RKO (cell line): ENCODE data around the gene IDE.
"Not testable (repeated sequence)": the region's sequence is repeated elsewhere in the genome, so short reads cannot be mapped to it uniquely, and the experiment has no call there.

ENCODE experiments used
- DNase-seq: peaks from one replicate; pipeline ENCODE4 v3.0.0-alpha.2; 2016; ENCODE audit warnings: low spot score

Gene IDE

DNA sequence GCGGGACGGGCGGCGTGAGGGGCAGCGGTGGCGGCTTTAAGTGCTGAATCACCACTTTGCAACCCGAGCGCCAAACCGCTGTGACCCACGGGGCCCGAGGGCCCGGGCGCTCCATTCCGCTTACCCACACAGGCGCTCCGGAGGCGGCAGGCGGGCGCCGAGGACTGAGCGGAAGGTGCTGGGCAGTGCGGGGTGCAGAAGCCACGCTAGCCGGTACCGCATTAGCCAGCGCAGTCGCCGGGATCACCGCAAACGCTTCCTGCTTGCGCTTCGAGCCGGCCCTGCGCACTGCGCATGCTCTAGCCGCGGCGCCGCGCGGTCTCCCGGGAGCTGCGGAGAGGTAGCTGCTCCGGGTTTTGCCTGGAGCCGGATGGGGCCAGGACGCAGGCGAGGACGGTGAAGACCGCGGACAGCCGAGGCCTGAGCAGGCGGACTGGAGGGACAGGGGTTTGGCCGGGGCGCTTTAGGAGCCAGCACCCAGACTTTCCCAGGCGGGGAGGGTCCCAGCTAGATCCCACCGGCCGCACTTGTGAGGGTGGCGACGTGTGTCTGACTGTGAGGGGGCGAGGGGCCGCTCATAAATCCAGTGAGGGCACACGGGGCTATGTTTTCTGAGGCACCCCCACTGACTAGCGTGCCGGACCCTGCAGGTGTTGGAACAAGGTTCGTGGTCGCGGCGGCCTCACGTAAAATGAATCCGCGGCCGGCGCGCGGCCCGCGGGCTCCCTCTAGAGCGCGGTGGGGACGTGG is at the start of gene IDE:
IDE (minus strand) TSS at position 296 of the 750 bp plus-strand sequence; CDS start at position 222, 74 bp downstream.
- DNase-seq = peak; percentile 86

- no peak for DNase-seq
Measured at GRCh38 chr10:92619368-92619767, 45.5 kb upstream of the IDE start.

- DNase-seq = no peak
Measured at GRCh38 chr10:92615515-92615914, 41.6 kb upstream of the IDE start.

DNA sequence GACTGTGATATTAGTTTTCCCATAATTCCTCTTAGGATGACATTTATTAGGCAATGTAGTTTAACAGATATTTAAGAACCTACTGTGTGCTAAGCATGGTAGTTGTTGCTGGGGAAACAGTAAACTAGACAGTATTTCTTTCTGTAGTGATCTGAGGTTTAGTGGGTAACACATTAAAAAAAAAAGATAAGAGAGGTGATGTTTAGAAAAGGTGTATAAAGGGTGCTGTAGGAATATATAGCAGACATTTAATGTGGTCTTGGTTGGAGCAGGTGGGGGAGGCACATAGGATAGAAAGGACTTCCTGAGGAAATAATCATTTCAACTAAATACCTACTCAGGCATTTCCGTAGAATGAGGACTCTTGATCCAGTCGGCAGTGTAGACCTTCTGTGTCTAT is 30.9 kb upstream of the IDE start:
- DNase-seq = no peak

- DNase-seq = no peak
Measured at GRCh38 chr10:92598321-92598720, 24.4 kb upstream of the IDE start.

GRCh38 chr10:92595505-92595904 is 21.6 kb upstream of the IDE start:
- no peak for DNase-seq

- peak; percentile 72 for DNase-seq
Measured at GRCh38 chr10:92593619-92594588, 20.0 kb upstream of the IDE start.

DNA sequence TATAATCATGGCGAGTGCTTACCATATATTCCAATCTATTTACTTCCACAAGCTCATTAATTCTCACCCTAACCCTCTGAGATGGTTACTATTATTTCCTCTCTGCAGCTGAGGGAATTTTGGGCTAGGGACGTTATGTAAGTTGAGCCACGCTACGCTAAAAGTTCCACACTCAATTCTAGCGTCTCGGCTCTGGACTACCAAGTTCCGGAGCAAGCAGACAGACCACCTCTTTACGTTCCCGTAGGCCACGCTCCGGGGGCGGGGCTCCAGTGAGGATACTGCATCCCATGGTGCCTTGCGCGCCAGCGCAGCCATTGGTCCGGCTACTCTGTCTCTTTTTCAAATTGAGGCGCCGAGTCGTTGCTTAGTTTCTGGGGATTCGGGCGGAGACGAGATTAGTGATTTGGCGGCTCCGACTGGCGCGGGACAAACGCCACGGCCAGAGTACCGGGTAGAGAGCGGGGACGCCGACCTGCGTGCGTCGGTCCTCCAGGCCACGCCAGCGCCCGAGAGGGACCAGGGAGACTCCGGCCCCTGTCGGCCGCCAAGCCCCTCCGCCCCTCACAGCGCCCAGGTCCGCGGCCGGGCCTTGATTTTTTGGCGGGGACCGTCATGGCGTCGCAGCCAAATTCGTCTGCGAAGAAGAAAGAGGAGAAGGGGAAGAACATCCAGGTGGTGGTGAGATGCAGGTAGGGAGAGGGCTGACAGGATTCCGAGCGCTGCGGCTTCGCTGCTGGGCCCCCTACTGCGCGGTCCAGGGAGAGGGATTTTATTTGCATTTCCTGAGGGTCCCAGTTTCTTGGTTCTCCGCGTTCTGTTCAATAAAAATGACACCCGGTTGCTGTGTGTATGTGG is 19.1 kb upstream of the IDE start, which contains the start of gene KIF11:
KIF11 (plus strand) TSS at position 370 of the 858 bp plus-strand sequence; CDS start at position 616, 246 bp downstream.
- peak; percentile 98 for DNase-seq

DNA sequence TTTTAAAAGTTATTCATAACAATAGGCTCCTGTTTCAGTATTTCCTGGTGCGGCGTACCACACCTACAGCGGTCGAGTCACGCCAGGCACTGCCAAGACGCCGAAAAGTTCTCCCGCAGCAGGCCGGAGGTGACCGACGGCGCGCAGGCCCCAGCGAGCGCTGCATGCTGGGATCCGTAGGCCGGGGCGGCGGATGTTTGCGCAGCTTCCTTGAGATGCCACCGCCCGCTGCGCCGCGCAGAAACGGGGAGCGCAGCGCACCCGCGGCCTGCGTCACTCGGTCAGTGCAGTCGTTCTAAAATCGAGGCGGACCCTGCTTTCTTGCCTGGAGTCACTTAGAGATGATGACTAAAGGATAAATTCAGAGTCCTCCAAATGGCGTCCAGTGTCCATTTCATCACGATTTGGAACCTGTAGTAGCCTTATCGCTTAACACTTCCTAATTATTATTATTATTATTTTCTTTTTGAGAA is 17.7 kb upstream of the IDE start:
- DNase-seq = peak; percentile 96

DNA sequence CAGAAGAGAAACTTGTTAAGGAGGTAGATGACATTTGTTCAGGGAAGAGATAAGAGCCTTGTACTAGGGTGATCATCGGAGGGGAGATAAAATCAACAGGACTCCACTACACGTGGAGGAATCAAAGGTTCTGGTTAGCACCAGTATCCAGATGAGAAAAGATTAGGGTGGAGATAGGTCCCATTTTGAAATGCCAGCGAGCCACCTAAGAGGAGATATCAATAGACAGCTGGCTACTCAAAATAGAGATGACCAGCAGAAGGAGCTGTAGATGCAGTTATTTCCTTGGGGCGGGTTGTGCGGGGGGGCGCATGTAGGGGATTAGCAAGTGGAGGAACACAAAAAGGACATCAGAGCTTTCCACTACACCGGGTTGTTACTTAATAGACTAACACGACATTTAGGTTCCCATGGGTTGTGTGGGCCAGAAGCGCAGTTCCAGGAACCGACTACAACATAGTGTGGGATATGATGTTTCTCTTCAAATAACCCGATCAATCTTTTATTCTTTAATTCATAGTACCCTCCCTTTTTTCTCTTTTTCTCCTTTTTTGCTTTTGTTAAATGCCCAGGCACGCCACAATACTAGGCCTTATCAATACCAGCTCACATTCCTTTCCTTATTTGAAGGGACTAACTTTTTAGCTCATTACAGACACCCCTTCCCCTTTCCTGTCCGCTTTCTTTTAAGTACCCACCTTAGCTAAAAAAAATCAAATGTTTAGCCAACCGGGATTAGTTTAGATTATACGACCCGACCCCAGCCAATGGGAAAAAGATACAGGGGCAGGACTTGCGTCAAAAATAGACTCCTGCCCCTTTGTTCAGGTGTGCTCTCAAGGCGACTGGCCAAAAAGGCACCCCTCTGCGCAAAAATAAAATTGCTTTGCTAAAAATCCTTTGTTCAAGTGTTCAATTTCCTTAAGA is 17.0 kb upstream of the IDE start:
- DNase-seq = peak; percentile 88

DNA sequence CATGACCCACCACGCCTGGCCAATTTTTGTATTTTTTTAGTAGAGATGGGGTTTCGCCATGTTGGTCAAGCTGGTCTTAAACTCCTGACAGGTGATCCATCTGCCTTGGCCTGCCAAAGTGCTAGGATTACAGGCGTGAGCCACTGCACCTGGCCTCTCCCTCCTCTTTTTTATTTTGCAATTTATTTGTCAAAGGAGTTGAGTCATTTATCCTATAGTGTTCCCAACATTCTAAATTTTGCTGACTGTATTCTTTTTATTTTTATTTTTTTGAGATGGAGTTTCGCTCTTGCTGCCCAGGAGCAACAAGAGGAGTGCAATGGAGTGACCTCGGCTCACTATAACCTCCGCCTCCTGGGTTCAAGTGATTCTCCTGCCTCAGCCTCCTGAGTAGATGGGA is 8.5 kb upstream of the IDE start:
- DNase-seq = not testable (repeated sequence)

GRCh38 chr10:92575961-92576360 is 2.1 kb upstream of the IDE start:
- peak; percentile 56 for DNase-seq

DNA sequence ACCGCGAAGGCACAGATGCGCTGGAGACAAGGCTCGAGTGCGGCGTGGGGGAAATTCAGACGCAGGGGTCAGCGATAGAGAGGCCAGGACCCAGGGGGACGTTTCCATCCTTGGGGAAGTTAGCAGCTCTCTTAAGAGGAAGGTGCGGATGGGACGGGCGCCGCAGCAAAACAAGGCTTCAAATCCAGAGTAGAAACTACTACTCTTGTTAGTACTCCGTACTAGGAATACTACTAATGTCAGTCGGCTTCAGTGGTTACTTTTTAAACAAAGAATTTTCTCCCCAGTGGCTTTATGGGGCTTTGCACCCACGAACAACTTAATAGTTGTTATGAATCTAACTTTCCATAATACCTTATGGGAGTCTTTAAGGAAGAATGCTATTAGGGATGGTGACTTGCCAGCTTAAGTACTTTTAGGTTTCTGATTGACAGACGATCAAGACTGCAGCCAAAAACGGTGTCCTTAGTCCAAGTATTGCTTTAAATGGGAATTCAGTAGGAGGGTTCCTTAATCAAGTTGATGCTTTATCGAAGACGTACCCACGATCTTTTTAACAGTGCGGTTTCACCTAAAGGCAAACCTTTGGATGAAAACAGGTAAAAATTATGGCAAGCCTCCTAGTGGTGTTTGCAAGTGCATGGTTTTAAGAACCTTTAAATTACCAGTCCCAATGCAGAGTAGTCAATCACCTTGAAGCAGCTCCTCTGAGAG is 812 bp upstream of the IDE start:
- peak; percentile 70 for DNase-seq

DNA sequence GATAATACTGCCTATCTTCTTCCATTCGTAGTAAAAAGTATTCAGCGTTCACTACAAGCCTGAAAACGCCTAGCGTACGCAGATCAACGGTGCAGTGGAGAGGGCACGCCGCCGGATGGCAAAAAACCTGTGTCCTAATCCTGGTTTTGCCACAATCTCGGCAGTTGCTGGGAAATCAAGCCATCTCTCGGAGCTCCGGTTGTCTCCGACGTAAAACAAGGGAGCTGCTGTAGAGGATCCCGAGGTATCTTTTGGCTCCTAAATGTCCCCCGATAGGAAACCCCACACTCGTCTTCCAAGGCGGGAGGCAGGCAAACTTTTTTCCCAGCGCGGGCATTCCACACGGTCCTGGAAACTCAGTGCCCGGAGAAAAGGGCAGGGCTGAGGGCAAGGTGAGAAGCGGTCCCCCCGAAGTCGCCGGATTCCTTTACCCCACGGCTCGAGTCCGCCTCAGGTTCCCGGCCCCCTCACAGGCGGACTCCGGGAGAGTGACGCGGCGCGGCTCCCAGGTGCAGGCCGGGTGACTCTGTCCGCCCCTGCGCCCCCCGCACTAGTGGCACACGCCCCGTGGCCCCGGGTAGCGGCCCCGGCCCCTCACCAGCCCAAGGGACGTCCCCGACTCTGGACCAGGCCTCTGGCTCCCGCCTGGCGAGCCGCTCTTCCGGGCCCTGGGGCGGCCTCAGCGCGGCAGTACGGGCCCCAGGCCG is 649 bp downstream of the IDE start:
- DNase-seq = peak; percentile 71

- peak; percentile 59 for DNase-seq
Measured at GRCh38 chr10:92572362-92573090, 1.4 kb downstream of the IDE start.

DNA sequence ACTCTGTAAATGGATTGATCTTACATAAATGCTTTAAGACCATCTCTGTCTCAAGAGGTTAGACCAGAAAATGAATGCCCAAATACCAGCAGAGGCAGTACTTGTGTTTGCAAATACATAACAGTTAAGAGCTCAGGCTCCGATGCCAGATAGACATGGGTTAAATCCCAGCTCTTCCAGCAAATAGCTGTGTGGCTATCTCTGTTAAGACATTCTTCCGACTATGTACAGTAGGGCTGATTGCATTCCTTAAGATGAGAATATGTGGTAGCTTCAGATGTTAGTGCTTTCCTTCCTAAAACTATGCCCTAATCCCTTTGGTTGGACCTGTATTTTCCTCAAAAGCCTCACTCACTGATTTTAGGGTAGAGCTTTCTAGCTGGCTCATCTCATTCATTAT is 2.2 kb downstream of the IDE start:
- peak; percentile 48 for DNase-seq

GRCh38 chr10:92569663-92570062 is 4.2 kb downstream of the IDE start:
- not testable (repeated sequence) for DNase-seq

DNA sequence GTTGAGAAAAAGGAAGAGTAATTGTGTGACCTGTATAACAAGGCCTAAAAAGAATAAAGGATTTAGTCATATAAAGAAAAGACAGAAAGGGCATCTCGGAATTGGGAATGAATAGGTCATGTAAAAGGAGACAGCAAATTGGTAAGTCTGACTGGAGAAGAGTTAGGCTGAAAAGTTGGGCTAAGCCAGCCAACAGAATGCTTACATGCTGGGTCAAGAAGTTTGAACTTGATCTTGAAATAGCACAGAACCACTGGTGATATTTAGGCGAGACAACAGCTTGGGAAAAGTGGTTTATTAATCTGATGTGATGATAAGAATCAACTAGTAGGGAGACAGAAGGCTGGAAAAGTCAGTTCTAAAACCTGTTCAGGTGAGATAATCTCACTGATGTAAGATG is 4.8 kb downstream of the IDE start:
- no peak for DNase-seq
